Body of pancreas (tissue), 4 donors: ENCODE measurements around the gene EID2B.

ENCODE experiments used
- POLR2A ChIP-seq, 3 donors: fragments of 450-650 bp; IDR thresholded peaks; one replicate each; pipeline ENCODE4 v1.6.1; 2016; ENCODE audit warnings: antibody characterized with exemption in 3 of 3, mild to moderate bottlenecking in 2 of 3
- TF ChIP-seq, protein P1 (sequence below), 7 experiments: fragments of 450-650 bp in 4 of 7; fragments of 200-600 bp in 3 of 7; sonication (generic) in 3 of 7; IDR thresholded peaks; one replicate each; pipeline ENCODE4 v1.5.1; 2016 to 2019; ENCODE audit warnings: antibody characterized with exemption in 7 of 7

DNA sequence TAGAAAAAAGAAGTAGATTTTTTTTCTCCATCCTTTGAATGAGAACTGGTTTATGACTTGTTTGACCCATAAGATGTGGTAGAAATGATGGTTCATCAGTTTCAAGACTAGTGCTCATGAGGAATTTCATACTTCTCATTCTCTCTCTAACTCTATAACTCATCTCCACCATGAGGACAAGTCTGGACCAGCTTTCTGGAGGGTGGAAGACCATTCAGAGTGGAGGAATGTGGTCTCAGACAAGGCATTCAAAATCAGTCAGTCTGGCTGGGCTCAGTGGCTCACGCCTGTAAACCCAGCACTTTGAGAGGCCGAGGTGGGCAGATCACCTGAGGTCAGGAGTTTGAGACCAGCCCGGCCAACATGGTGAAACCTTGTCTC is 10.8 kb upstream of the EID2B start:
- no peak for TF ChIP-seq POLR2A (IDR thresholded peaks at IDR 0.05)
- TF ChIP-seq, protein P1, sequence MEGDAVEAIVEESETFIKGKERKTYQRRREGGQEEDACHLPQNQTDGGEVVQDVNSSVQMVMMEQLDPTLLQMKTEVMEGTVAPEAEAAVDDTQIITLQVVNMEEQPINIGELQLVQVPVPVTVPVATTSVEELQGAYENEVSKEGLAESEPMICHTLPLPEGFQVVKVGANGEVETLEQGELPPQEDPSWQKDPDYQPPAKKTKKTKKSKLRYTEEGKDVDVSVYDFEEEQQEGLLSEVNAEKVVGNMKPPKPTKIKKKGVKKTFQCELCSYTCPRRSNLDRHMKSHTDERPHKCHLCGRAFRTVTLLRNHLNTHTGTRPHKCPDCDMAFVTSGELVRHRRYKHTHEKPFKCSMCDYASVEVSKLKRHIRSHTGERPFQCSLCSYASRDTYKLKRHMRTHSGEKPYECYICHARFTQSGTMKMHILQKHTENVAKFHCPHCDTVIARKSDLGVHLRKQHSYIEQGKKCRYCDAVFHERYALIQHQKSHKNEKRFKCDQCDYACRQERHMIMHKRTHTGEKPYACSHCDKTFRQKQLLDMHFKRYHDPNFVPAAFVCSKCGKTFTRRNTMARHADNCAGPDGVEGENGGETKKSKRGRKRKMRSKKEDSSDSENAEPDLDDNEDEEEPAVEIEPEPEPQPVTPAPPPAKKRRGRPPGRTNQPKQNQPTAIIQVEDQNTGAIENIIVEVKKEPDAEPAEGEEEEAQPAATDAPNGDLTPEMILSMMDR (IDR thresholded peaks at IDR 0.05): no peak
